NCI-H2029 treated with DMSO at 0.1 percent for 48 hours (cell line): ENCODE measurements around the gene SOX8.
"Not testable (repeated sequence)": the region's sequence is repeated elsewhere in the genome, so short reads cannot be mapped to it uniquely, and the experiment has no call there.

Experiments
- DNase-seq: peaks from one replicate; lab custom pipeline; 2025; lab: John Stamatoyannopoulos, UW

SOX8 gene

GRCh38 chr16:981695-982144 is at the start of gene SOX8:
Gene SOX8, plus strand, starts transcription at chr16:981770. Its CDS starts 153 bp downstream, at chr16:981923.
- no peak for DNase-seq

GRCh38 chr16:932831-933330 is 48.7 kb upstream of the SOX8 start:
- DNase-seq: no peak

GRCh38 chr16:933581-933980 is 48.0 kb upstream of the SOX8 start:
- no peak for DNase-seq

GRCh38 chr16:934178-934577 is 47.4 kb upstream of the SOX8 start:
- DNase-seq: no peak

GRCh38 chr16:935684-936083 is 45.9 kb upstream of the SOX8 start:
- no peak for DNase-seq

- no peak for DNase-seq
Measured at GRCh38 chr16:937311-937710, 44.3 kb upstream of the SOX8 start.

- DNase-seq: no peak
Measured at GRCh38 chr16:937723-938122, 43.8 kb upstream of the SOX8 start.

GRCh38 chr16:938136-938535 is 43.4 kb upstream of the SOX8 start:
- DNase-seq: no peak

- DNase-seq: no peak
Measured at GRCh38 chr16:938752-939151, 42.8 kb upstream of the SOX8 start.

- no peak for DNase-seq
Measured at GRCh38 chr16:939311-939710, 42.3 kb upstream of the SOX8 start.

- DNase-seq: no peak
Measured at GRCh38 chr16:939941-940340, 41.6 kb upstream of the SOX8 start.

- DNase-seq: no peak
Measured at GRCh38 chr16:942436-943060, 39.0 kb upstream of the SOX8 start.

GRCh38 chr16:943971-944370 is 37.6 kb upstream of the SOX8 start:
- DNase-seq: no peak

GRCh38 chr16:945271-946047 is 36.1 kb upstream of the SOX8 start:
- no peak for DNase-seq

GRCh38 chr16:946048-946395 is 35.5 kb upstream of the SOX8 start:
- DNase-seq: no peak

- DNase-seq: no peak
Measured at GRCh38 chr16:947255-947921, 34.2 kb upstream of the SOX8 start.

- DNase-seq: not testable (repeated sequence)
Measured at GRCh38 chr16:947922-948303, 33.7 kb upstream of the SOX8 start.

GRCh38 chr16:948767-949166 is 32.8 kb upstream of the SOX8 start:
- not testable (repeated sequence) for DNase-seq

GRCh38 chr16:950733-951573 is 30.6 kb upstream of the SOX8 start:
- DNase-seq: not testable (repeated sequence)

GRCh38 chr16:951660-952301 is 29.8 kb upstream of the SOX8 start:
- DNase-seq: no peak

GRCh38 chr16:952321-952720 is 29.2 kb upstream of the SOX8 start:
- DNase-seq: no peak

- not testable (repeated sequence) for DNase-seq
Measured at GRCh38 chr16:953818-954217, 27.8 kb upstream of the SOX8 start.
